Vagina (tissue), 2 donors: ENCODE measurements around the gene NRXN3.

ENCODE experiments used
- CTCF ChIP-seq, 3 experiments: fragments of 450-650 bp in 2 of 3; fragments of 200-600 bp in 1 of 3; sonication (generic) in 1 of 3; IDR thresholded peaks; one replicate each; pipeline ENCODE4 v1.5.1; 2017 to 2019; ENCODE audit warnings: antibody characterized with exemption in 3 of 3, mild to moderate bottlenecking in 2 of 3, moderate library complexity in 2 of 3
- POLR2A ChIP-seq, 2 donors: fragments of 450-650 bp; IDR thresholded peaks; one replicate each; pipeline ENCODE4 v1.6.1; 2017; ENCODE audit warnings: antibody characterized with exemption in 2 of 2, mild to moderate bottlenecking in 2 of 2, moderate library complexity in 2 of 2
- POLR2AphosphoS5 ChIP-seq, 2 donors: sonication (generic); formaldehyde crosslinking; IDR thresholded peaks; one replicate each; pipeline ENCODE4 v1.9.0; 2017; ENCODE audit warnings: antibody characterized with exemption in 2 of 2, mild to moderate bottlenecking in 2 of 2, low read depth in 1 of 2; ENCODE audit not compliant: insufficient read depth in 1 of 2

- TF ChIP-seq CTCF (IDR thresholded peaks at IDR 0.05): no peak
- TF ChIP-seq POLR2A (IDR thresholded peaks at IDR 0.05): no peak
- no peak for TF ChIP-seq POLR2AphosphoS5 (IDR thresholded peaks at IDR 0.05; ENCODE audit: insufficient read depth in 1 of 2, low read depth in 1 of 2)
These were observed 1490.1 kb downstream of the NRXN3 start for GRCh38 chr14:79660053-79660939.
